GM18868 (cell line): ENCODE results near the gene ATP11B.
"Not testable (repeated sequence)": the region's sequence is repeated elsewhere in the genome, so short reads cannot be mapped to it uniquely, and the experiment has no call there.

ENCODE experiments used
- ATAC-seq: cut with Tn5 transposase; IDR thresholded peaks from one replicate; pipeline ENCODE4 v1.9.1; 2021; ENCODE audit warnings: mild to moderate bottlenecking, moderate library complexity; ENCODE audit not compliant: unreplicated experiment

The ATP11B gene

GRCh38 chr3:182794455-182795388, 1.4 kb downstream of the ATP11B start:
- ATAC-seq = no peak

GRCh38 chr3:182795389-182795782, 2.1 kb downstream of the ATP11B start:
- peak; percentile 21 for ATAC-seq

- no peak for ATAC-seq
Measured at GRCh38 chr3:182796310-182796709, 3.0 kb downstream of the ATP11B start.

GRCh38 chr3:182797876-182798275, 4.6 kb downstream of the ATP11B start:
- ATAC-seq = no peak

- ATAC-seq = not testable (repeated sequence)
Measured at GRCh38 chr3:182799143-182799542, 5.8 kb downstream of the ATP11B start.

- ATAC-seq = no peak
Measured at GRCh38 chr3:182800508-182800907, 7.2 kb downstream of the ATP11B start.

- ATAC-seq = no peak
Measured at GRCh38 chr3:182802413-182803390, 9.4 kb downstream of the ATP11B start.

GRCh38 chr3:182803596-182803995, 10.3 kb downstream of the ATP11B start:
- no peak for ATAC-seq

GRCh38 chr3:182807061-182807460, 13.8 kb downstream of the ATP11B start:
- ATAC-seq = no peak

GRCh38 chr3:182808041-182808770, 14.9 kb downstream of the ATP11B start:
- no peak for ATAC-seq

GRCh38 chr3:182809531-182809930, 16.2 kb downstream of the ATP11B start:
- no peak for ATAC-seq

GRCh38 chr3:182810574-182811268, 17.4 kb downstream of the ATP11B start:
- no peak for ATAC-seq

GRCh38 chr3:182811269-182811596, 17.9 kb downstream of the ATP11B start:
- ATAC-seq = no peak

- no peak for ATAC-seq
Measured at GRCh38 chr3:182812123-182812522, 18.8 kb downstream of the ATP11B start.

- no peak for ATAC-seq
Measured at GRCh38 chr3:182814419-182815062, 21.2 kb downstream of the ATP11B start.

GRCh38 chr3:182816181-182816580, 22.9 kb downstream of the ATP11B start:
- ATAC-seq = no peak

GRCh38 chr3:182818296-182818978, 25.1 kb downstream of the ATP11B start:
- ATAC-seq = no peak

- ATAC-seq = no peak
Measured at GRCh38 chr3:182821221-182821981, 28.1 kb downstream of the ATP11B start.
